Left ventricle myocardium superior (tissue), 1 donor: ENCODE results near the gene ZP1. TPM values are rescaled to one million over a fixed set of nuclear protein-coding genes. Genes with fewer than 3 reads are reported as not detected.
"Not testable (repeated sequence)": the region's sequence is repeated elsewhere in the genome, so short reads cannot be mapped to it uniquely, and the experiment has no call there.

Source experiments
- ATAC-seq: fragments of 200-7000 bp; cut with Tn5 transposase; one replicate; pipeline ENCODE4 v1.9.1; 2020; ENCODE audit warnings: mild to moderate bottlenecking, moderate library complexity
- DNase-seq: peaks from one replicate; pipeline ENCODE4 v3.0.0-alpha.2; 2020
- intact Hi-C: fragments of 100-400 bp; cut with micrococcal nuclease; formaldehyde crosslinking; loops from one replicate; pipeline ENCODE4 v1.11.0; 2022
- total RNA-seq: library from RNA; stranded (reverse); fragmentation: NEBNext Ultra II Directional; extraction: Animal tissue kit (Norgen Biotek cat#: 25700); gene quantifications from one replicate; pipeline ENCODE4 v1.2.1, GENCODE V29; 2021
- donor health status: DM: no; HTN: yes; CAD: no; lungs with severe emphysema.

ZP1 gene
- total RNA-seq, 1 donor from 2014 or later, result not detected

DNA sequence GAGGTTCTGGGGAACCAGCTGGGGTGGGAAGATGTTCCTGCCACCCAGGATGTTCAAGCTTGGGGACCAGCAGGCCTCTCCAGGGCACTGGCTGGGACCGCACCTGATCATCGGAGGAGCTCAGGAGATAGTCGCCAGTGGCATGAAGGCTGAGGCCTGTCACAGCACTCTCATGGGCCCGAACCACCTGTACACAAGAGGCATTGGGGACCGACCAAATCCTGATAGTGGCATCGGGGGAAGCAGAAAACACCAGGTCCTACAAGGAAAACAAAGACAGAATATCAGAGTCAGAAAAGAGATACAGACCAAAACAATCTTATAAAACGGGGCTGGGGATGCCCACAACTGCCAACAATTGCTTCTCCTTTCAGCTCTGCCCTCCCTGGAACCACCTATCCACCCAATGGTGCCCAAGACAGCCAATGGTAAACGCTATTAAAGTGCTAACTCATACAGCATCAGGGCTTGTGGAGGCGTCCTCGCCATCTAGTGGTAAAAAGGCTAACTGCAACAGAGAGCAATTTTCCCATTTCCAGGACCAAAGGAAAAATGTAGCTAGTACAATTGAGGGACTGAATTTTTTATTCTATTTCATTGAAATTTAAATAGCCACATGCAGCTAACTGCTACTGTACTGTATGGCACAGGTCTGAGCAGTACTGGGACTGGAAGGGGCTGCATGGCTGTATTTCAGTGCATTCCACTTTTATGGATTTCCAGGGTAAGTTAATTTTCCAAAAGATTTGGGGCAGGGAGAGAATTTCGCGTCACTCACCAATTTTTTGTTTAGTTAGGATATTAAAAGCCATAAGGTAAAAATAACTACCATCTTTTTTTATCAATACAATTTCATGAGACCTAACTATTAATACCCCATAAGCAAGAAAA is 31.9 kb downstream of the ZP1 start:
- ATAC-seq (peak; percentile 71), DNase-seq (no peak)
- intact Hi-C loops, result no loop called here

DNA sequence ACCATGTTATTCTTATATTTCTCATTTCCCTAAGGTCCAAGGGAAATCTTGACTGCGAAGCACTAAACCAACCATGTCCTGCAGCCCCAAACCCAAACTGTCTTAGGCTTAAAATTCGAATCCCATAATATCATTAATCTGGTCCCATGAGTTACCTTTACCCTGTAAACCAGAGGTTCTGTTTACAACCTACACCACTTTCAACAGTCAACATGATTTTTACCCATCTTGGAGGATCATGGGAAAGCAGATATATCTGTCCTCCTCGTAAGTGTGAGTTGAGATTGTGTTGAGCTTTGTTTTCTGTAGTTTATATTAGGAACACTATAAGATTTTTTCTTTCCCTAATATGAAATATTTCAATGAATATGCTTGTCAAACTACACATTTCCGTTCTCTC is 32.6 kb downstream of the ZP1 start:
- no peak for DNase-seq
- no peak for ATAC-seq
- intact Hi-C loops, result loop anchor here (5.0 kb wide), 1 partner anchor 68 kb away; no protein-coding TSS in a partner anchor

DNA sequence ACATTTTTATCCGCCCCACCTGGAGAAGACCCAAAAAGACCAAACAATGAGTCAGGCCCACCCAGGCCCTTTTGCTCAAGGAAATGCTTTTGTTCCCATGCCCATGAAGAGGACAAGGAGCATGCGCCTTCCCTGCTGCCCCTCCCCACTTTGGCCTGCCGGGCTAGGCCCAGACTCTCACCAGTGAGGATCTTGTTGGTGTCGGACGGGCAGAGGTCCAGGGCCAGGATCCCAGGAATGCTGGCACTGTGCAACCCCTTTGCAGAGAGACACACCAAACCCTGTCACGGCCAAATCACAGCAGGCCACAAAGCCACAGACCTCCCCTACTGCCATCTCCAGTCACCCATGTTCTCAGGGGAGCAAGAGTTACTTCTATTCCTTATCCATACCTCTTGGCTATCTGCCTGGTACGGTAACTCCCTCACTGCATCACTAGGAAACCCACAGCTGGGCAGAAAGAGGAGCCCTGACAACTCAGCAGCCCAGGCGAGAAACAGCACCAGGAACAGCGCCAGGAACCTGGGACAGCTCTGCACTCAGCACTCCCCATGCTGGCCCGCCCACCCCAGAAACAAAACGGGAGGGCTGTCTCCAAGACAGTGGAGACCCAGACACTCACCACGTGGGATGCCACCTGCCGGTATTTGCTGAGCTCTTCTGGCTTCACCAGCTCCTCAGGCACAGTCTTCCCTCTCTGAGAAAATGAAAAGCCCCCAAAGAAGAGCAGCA is 33.5 kb downstream of the ZP1 start:
- ATAC-seq, result peak; percentile 34
- DNase-seq, result peak; percentile 48
- intact Hi-C loops, result loop anchor here (5.0 kb wide), 1 partner anchor 69 kb away; no protein-coding TSS in a partner anchor

- intact Hi-C loops, result loop anchor here (5.0 kb wide), 1 partner anchor 70 kb away; no protein-coding TSS in a partner anchor
- no peak for ATAC-seq
These were observed 35.3 kb downstream of the ZP1 start for GRCh38 chr11:60902625-60903024.

DNA sequence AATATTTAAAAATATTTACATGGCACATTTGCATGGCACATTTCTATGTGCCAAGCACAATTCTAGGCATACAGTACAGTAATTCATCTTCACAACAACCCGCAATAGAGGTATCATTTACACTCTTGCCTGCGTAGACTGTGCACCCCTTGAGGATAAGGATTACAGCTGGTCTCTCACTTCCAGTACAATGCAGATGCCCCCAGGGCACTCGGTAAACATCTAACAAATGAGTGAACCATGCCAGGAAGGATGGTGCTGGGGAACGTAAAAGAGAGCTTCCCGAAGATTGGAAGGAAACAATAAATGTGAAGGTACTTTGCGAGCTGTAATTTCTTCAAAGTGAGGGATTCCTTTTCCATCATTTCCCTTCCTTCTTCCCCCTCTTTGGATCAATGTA is 37.7 kb downstream of the ZP1 start:
- ATAC-seq, result no peak
- intact Hi-C loops, result no loop called here

More at GRCh38 chr11:60902625-60903024, 35.3 kb downstream of the ZP1 start:
- DNase-seq, result no peak

GRCh38 chr11:60905551-60906113 is 38.3 kb downstream of the ZP1 start:
- ATAC-seq (no peak), DNase-seq (no peak)
- intact Hi-C loops, result no loop called here

More for the DNA sequence above, 37.7 kb downstream of the ZP1 start:
- no peak for DNase-seq

DNA sequence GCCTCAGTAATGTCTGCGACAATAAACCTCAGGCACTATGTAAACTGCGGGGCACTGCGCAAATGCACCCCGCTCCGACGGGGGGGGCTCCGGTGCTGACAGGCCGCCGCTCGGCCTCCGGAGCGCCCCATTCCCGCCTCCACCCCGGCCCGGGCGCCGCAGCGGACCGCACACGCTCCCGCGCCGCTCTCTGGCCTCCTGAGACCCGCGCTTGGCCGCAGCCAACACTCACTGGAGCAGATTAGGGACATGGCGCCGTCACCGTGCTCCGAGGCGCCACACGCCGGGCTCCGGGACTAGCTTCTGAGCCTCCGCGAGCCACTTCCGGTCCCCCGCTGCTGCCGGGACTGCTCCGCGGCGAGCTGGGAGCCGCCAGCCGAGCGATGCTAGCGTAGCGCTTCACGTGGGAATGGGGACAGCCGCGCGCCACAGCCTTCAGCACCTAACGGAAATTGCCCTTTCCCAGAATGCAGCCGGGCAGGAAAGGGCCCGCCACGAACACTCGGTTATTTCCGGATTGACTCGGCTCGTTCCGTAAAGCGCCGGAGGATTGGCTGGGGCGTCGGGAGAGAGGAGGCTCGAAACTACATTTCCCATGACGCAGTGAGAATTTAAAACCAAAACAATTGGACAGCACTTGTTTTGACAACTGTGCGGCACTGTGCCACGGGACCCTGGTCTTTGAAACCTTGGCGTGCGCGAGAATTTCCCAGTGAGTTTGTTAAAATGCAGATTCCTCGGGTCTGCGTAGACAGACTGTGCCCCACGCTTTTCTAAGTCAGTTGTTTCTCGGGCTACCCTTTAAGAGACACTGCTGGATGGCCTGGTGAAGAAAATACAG is 39.0 kb downstream of the ZP1 start, which contains the start of gene PRPF19:
TSS of gene PRPF19 (minus strand) at position 454 of the 841 bp plus-strand sequence. CDS start at position 251, 203 bp downstream.
- intact Hi-C loops, result no loop called here
- ATAC-seq (peak; percentile 98), DNase-seq (peak; percentile 98)

DNA sequence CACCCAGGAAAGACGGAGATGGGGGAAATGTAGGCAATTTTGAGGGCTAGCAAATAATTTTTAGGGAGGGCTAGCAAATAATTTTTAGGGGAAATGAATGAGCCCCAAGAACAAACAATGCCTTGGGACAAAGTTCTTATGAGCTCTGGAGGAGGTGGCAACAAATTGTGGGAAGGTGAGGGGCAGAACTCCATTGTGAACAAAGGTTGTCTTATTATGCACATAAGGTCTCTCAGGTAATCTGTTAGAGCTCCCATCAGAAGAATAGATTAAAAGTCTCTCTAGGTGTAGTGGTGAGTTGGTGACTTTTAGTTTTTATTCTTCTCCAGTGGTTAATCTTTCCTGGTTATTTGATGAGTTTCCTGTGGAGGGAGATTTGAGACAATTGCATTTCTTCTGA is 41.5 kb downstream of the ZP1 start:
- intact Hi-C loops, result no loop called here
- ATAC-seq, result no peak
- DNase-seq, result no peak

DNA sequence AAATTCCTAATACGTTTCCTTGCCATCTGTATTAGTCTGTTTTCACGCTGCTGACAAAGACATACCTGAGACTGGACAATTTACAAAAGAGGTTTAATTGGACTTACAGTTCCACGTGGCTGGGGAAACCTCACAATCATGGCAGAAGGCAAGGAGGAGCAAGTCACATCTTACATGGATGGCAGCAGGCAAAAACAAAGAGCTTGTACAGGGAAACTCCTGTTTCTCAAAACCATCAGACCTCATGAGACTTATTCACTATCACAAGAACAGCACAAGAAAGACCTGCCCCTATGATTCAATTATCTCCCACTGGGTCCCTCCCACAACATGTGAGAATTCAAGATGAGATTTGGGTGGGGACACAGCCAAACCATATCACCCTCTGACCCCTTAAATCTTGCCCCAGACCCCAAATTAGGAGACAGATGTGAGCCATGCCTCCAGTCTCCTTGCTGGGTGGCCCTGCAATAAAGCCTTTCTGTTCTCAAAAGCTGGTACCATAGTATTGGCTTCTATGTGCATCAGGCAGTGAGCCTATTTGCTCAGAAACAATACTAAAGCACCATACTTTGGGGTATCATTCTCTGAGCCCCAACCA is 42.4 kb downstream of the ZP1 start:
- intact Hi-C loops, ATAC-seq, DNase-seq: not testable (repeated sequence)

GRCh38 chr11:60910281-60910687 is 42.9 kb downstream of the ZP1 start:
- intact Hi-C loops, result no loop called here
- no peak for DNase-seq
- no peak for ATAC-seq

- intact Hi-C loops, result no loop called here
- no peak for ATAC-seq
- no peak for DNase-seq
These were observed 43.5 kb downstream of the ZP1 start for GRCh38 chr11:60910711-60911380.

DNA sequence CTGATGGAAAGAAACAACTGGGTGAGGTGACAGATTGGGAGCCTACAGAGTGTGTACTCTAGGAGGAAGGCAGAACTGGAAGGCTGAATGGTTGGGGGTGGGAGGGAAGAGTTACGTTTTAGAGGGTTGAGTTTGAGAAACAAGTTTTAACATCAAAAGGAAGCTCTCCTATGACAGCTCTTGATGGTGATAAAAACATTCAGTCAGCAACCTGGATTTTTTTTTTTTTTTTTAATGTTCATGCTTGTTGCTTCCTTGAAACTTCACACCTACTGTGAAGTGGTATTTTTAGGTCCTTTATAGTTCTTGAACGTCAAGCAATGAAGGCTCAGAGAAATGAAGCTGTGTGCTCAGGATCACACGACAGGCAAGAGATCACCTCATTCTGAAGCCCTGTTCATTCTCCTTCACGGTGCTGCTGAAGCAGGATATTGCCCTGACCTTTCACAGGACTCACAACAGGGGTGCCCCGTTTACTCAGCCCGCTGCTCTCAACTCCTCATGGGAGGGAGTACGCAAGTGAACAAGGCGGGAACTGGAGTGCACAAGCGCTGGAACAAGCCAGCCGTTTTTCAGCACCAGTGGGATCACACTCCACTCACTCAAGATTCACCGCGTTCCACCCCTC is 45.0 kb downstream of the ZP1 start:
- DNase-seq, result no peak
- intact Hi-C loops, result no loop called here
- ATAC-seq, result no peak

DNA sequence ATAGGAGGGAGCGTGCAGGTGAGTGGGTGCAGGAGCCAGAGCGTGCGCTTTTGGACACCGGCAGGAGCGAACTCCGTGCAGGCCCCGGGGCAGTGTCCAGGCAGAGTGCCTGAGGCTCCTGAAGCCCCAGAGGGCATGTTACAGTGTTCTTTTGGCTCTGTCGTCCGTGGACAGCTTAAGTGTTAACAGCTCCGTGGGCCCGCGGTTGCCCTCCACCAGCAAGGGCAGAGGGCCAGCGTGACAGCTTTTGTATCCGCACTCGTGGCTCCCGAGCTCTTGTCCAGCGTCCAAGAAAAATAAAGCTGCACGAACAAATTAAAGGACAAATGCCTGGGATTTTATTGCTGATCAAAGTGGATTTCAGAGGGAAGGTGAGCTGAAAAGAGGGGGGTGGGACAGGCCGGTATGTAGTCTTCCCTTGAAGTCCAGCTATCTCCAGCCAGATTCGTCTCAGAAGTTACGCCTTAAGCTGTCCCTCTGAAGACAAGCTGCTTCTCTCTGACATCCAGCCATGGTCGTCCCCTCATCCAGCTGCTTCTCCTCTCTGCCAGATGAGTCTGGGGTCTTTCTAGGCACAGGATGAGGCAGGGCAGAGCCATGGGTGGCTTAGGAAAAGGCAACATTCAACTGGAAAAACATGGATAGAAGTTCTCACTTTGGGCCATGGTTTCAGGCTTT is 45.6 kb downstream of the ZP1 start:
- intact Hi-C loops, result no loop called here
- ATAC-seq, result no peak
- peak; percentile 49 for DNase-seq

GRCh38 chr11:60913793-60914632 is 46.7 kb downstream of the ZP1 start, which contains the start of gene TMEM109:
Gene TMEM109, plus strand, starts transcription at chr11:60914158. Its CDS starts 5,536 bp downstream, at chr11:60919694.
- intact Hi-C loops, result no loop called here
- ATAC-seq (peak; percentile 88), DNase-seq (peak; percentile 93)

- peak; percentile 65 for DNase-seq
- intact Hi-C loops, result no loop called here
- ATAC-seq, result peak; percentile 62
These were observed 47.4 kb downstream of the ZP1 start for GRCh38 chr11:60914633-60915247.
